H1 (cell line): ENCODE results near the gene PRR7. TPM values are rescaled to one million over a fixed set of nuclear protein-coding genes. Genes with fewer than 3 reads are reported as not detected.

Source experiments
- CTCF ChIA-PET: fragments of 300-600 bp; sonication (Branson Sonifier 250); formaldehyde crosslinking; loops from one replicate; lab custom pipeline; 2021; ENCODE audit not compliant: partially characterized antibody; lab: Charles Lee
- POLR2A ChIA-PET: fragments of 300-600 bp; sonication (Branson Sonifier 250); formaldehyde crosslinking; loops from one replicate; lab custom pipeline; 2021; ENCODE audit warnings: inconsistent platforms; ENCODE audit not compliant: partially characterized antibody; lab: Charles Lee
- DNase-seq, 2 experiments: peaks; one replicate each; pipeline versions ENCODE4 v3.0.0 to v3.0.0-alpha.2; 2010 to 2022; ENCODE audit warnings: low spot score in 2 of 2, low read depth in 1 of 2, mixed read lengths in 1 of 2
- FAIRE-seq: peaks from 2 replicates; lab custom pipeline; 2011; peaks lifted over from hg19 to GRCh38; lab: Jason Lieb, UNC
- H2AFZ ChIP-seq: 2 replicates; pipeline ENCODE4 v1.8.1; 2012; ENCODE audit warnings: low read length, inconsistent platforms
- H2AK5ac ChIP-seq: 2 replicates; pipeline ENCODE4 v1.6.1; 2013; ENCODE audit warnings: low read depth, low read length
- H2BK120ac ChIP-seq: replicated peaks from 2 replicates; pipeline ENCODE3; 2013; ENCODE audit warnings: low read depth, low read length, inconsistent platforms
- H2BK12ac ChIP-seq: 2 replicates; pipeline ENCODE4 v1.6.1; 2013; ENCODE audit warnings: low read depth, low read length
- H2BK15ac ChIP-seq: 2 replicates; pipeline ENCODE4 v1.6.1; 2013; ENCODE audit warnings: low read length
- H2BK20ac ChIP-seq: 2 replicates; pipeline ENCODE4 v1.6.1; 2013; ENCODE audit warnings: low read length
- H2BK5ac ChIP-seq: 2 replicates; pipeline ENCODE4 v1.6.1; 2013; ENCODE audit warnings: low read depth, low read length
- H3K14ac ChIP-seq: 2 replicates; pipeline ENCODE4 v1.6.1; 2013; ENCODE audit warnings: inconsistent platforms; ENCODE audit not compliant: insufficient read length
- H3K18ac ChIP-seq: 2 replicates; pipeline ENCODE4 v1.6.1; 2013; ENCODE audit warnings: low read length; ENCODE audit errors: extremely low read depth
- H3K23ac ChIP-seq: 2 replicates; pipeline ENCODE4 v1.6.1; 2013; ENCODE audit warnings: inconsistent platforms; ENCODE audit not compliant: insufficient read length
- H3K23me2 ChIP-seq: 2 replicates; pipeline ENCODE4 v1.6.1; 2013; ENCODE audit warnings: low read depth, low read length
- H3K27ac ChIP-seq: 2 replicates; pipeline ENCODE4 v1.6.1; 2011; ENCODE audit warnings: low read depth, low read length, inconsistent platforms
- H3K27me3 ChIP-seq, 4 experiments: replicated peaks in 1 of 4; 1 replicate in 1 of 4; 2 replicates in 3 of 4; pipeline versions ENCODE4 v1.6.1 to v1.8.1; 2011 to 2013; ENCODE audit warnings: low read length in 3 of 4, mild to moderate bottlenecking in 3 of 4, inconsistent platforms in 2 of 4, mixed read lengths in 2 of 4, moderate library complexity in 1 of 4; ENCODE audit not compliant: control insufficient read depth in 3 of 4, insufficient read depth in 3 of 4; ENCODE audit errors: extremely low read depth in 1 of 4
- H3K36me3 ChIP-seq, 4 experiments: 2 replicates each; pipeline versions ENCODE4 v1.6.1 to v1.8.1; 2011 to 2013; ENCODE audit warnings: mild to moderate bottlenecking in 4 of 4, low read length in 3 of 4, moderate library complexity in 2 of 4, control low read depth in 1 of 4, inconsistent platforms in 1 of 4; ENCODE audit not compliant: insufficient read depth in 4 of 4, control insufficient read depth in 2 of 4
- H3K4ac ChIP-seq: replicated peaks from 2 replicates; pipeline ENCODE3; 2013; ENCODE audit warnings: low read length, low read depth, mixed read lengths, inconsistent platforms; ENCODE audit not compliant: insufficient read length
- H3K4me1 ChIP-seq, 4 experiments: replicated peaks in 1 of 4; 1 replicate in 1 of 4; 2 replicates in 3 of 4; pipeline versions ENCODE4 v1.6.1 to v1.8.1; 2011 to 2013; ENCODE audit warnings: low read length in 3 of 4, inconsistent platforms in 2 of 4, mixed read lengths in 1 of 4; ENCODE audit not compliant: insufficient read depth in 4 of 4, control insufficient read depth in 3 of 4
- H3K4me2 ChIP-seq, 2 experiments: 2 replicates each; pipeline versions ENCODE4 v1.6.1 to v1.8.1; 2011 to 2013; ENCODE audit warnings: low read depth in 2 of 2, low read length in 2 of 2, control low read depth in 1 of 2, inconsistent platforms in 1 of 2, mild to moderate bottlenecking in 1 of 2; ENCODE audit not compliant: insufficient read depth in 1 of 2
- H3K4me3 ChIP-seq, 4 experiments: fragments of 200-600, 300-600 bp in 1 of 4; sonication (generic), shearing (Covaris generic), sonication (Bioruptor Twin) in 1 of 4; 2 replicates each; pipeline versions ENCODE4 v1.5.1 to v1.8.1; 2011 to 2016; ENCODE audit warnings: low read length in 4 of 4, low read depth in 3 of 4, control low read depth in 2 of 4, inconsistent platforms in 2 of 4, mild to moderate bottlenecking in 2 of 4, mixed read lengths in 1 of 4, moderate library complexity in 1 of 4; ENCODE audit not compliant: insufficient read depth in 2 of 4; ENCODE audit errors: extremely low read depth in 1 of 4
- H3K56ac ChIP-seq: replicated peaks from 2 replicates; pipeline ENCODE3; 2013; ENCODE audit warnings: low read depth, mild to moderate bottlenecking, mixed read lengths, low read length, inconsistent platforms; ENCODE audit not compliant: insufficient read length
- H3K79me1 ChIP-seq: 2 replicates; pipeline ENCODE4 v1.6.1; 2013; ENCODE audit warnings: low read depth, low read length, control low read depth
- H3K79me2 ChIP-seq, 2 experiments: 2 replicates each; pipeline versions ENCODE4 v1.6.1 to v1.8.1; 2012 to 2013; ENCODE audit warnings: low read length in 2 of 2, mild to moderate bottlenecking in 2 of 2, inconsistent platforms in 1 of 2; ENCODE audit not compliant: insufficient read depth in 2 of 2, control insufficient read depth in 1 of 2
- H3K9ac ChIP-seq, 4 experiments: replicated peaks in 1 of 4; 1 replicate in 1 of 4; 2 replicates in 3 of 4; pipeline versions ENCODE4 v1.6.1 to v1.8.1; 2011 to 2013; ENCODE audit warnings: low read depth in 3 of 4, low read length in 3 of 4, control low read depth in 2 of 4, mild to moderate bottlenecking in 2 of 4, moderate library complexity in 2 of 4, inconsistent platforms in 1 of 4; ENCODE audit errors: extremely low read depth in 1 of 4
- H3K9me3 ChIP-seq, 2 experiments: 2 replicates each; pipeline versions ENCODE4 v1.6.1 to v1.8.1; 2012 to 2013; ENCODE audit warnings: mild to moderate bottlenecking in 2 of 2, moderate library complexity in 2 of 2, control low read depth in 1 of 2, inconsistent platforms in 1 of 2, low read depth in 1 of 2, low read length in 1 of 2, mixed read lengths in 1 of 2; ENCODE audit not compliant: insufficient read depth in 2 of 2
- H4K20me1 ChIP-seq, 2 experiments: replicated peaks in 1 of 2; 2 replicates each; pipeline versions ENCODE3 to v1.8.1; 2011 to 2013; ENCODE audit warnings: inconsistent platforms in 2 of 2, low read length in 2 of 2, mild to moderate bottlenecking in 1 of 2; ENCODE audit not compliant: insufficient read depth in 2 of 2, control insufficient read depth in 1 of 2
- H4K5ac ChIP-seq: 2 replicates; pipeline ENCODE4 v1.6.1; 2013; ENCODE audit warnings: low read length, low read depth, mixed read lengths, inconsistent platforms; ENCODE audit not compliant: insufficient read length
- H4K8ac ChIP-seq: 2 replicates; pipeline ENCODE4 v1.8.0; 2013; ENCODE audit warnings: mild to moderate bottlenecking, moderate library complexity, low read length, inconsistent platforms; ENCODE audit not compliant: insufficient read depth; ENCODE audit errors: extremely low read depth
- H4K91ac ChIP-seq: replicated peaks from 2 replicates; pipeline ENCODE3; 2013; ENCODE audit warnings: low read length, mixed read lengths, inconsistent platforms; ENCODE audit not compliant: insufficient read length
- BRCA1 ChIP-seq: IDR thresholded peaks from 2 replicates; pipeline ENCODE4 v1.6.1; 2012; ENCODE audit warnings: low read depth, low read length, improper control_type of control experiment
- EP300 ChIP-seq, 2 experiments: IDR thresholded peaks; 1 replicate in 1 of 2; 2 replicates in 1 of 2; pipeline ENCODE4 v1.6.1; 2011 to 2012; ENCODE audit warnings: low read depth in 2 of 2, low read length in 2 of 2, mild to moderate bottlenecking in 2 of 2, borderline replicate concordance in 1 of 2, inconsistent platforms in 1 of 2, moderate library complexity in 1 of 2
- FOSL1 ChIP-seq: IDR thresholded peaks from 2 replicates; pipeline ENCODE4 v1.6.1; 2011; ENCODE audit warnings: mild to moderate bottlenecking, low read depth, low read length, moderate library complexity; ENCODE audit not compliant: insufficient read depth
- MAFK ChIP-seq: IDR thresholded peaks from 2 replicates; pipeline ENCODE4 v1.6.1; 2012; ENCODE audit warnings: low read depth, mild to moderate bottlenecking, improper control_type of control experiment, low read length
- NANOG ChIP-seq: IDR thresholded peaks from 2 replicates; pipeline ENCODE4 v1.6.1; 2011; ENCODE audit warnings: low read length, low read depth, mild to moderate bottlenecking, inconsistent platforms; ENCODE audit not compliant: insufficient read depth, poor library complexity, severe bottlenecking
- RFX5 ChIP-seq: IDR thresholded peaks from 2 replicates; pipeline ENCODE4 v1.6.1; 2011; ENCODE audit warnings: low read depth, low read length, improper control_type of control experiment, borderline replicate concordance
- RNF2 ChIP-seq: fragments of 200-900, 300-1000 bp; sonication (generic); IDR thresholded peaks from 2 replicates; pipeline ENCODE4 v1.7.1; 2016; ENCODE audit warnings: borderline replicate concordance, low read depth, mild to moderate bottlenecking, antibody characterized with exemption, low read length; ENCODE audit not compliant: poor library complexity, severe bottlenecking; ENCODE audit errors: missing control alignments
- TCF12 ChIP-seq: IDR thresholded peaks from 2 replicates; pipeline ENCODE4 v1.6.1; 2011; ENCODE audit warnings: low read depth, mild to moderate bottlenecking, low read length
- TEAD4 ChIP-seq: IDR thresholded peaks from 2 replicates; pipeline ENCODE4 v1.6.1; 2012; ENCODE audit warnings: low read depth, low read length, inconsistent platforms, mixed read lengths
- WGBS, 2 experiments: shearing (Covaris generic) in 1 of 2; methylation state at CpG; one replicate each; pipeline versions ENCODE4 v1.1.6 to v1.1.7; 2013 to 2015; ENCODE audit warnings: low lambda C conversion rate in 2 of 2, mixed read lengths in 2 of 2, inconsistent platforms in 1 of 2, low coverage in 1 of 2, missing lambda C conversion rate in 1 of 2; ENCODE audit not compliant: insufficient replicate concordance in 2 of 2, insufficient coverage in 1 of 2, insufficient read length in 1 of 2; ENCODE audit errors: extremely low coverage in 1 of 2, missing lambda C conversion rate in 1 of 2; 5-methylcytosine and 5-hydroxymethylcytosine counted together
- polyA plus RNA-seq, 7 experiments: library from polyadenylated mRNA; depleted of rRNA in 3 of 7; stranded (reverse) in 5 of 7; unstranded in 2 of 7; fragments of >200 nt in 5 of 7; fragments of 200-250 nt in 2 of 7; gene quantifications; 1 replicate in 5 of 7; 2 replicates in 1 of 7; 4 replicates in 1 of 7; pipeline versions ENCODE4 v1.2.1 to v1.2.3, GENCODE V29; 2011 to 2013; ENCODE audit warnings: missing spikeins in 2 of 7, mixed read lengths in 2 of 7
- total RNA-seq: library from RNA; stranded (reverse); fragmentation: NEBNext Ultra II Directional; extraction: Animal tissue kit (Norgen Biotek cat#: 25700); gene quantifications from 2 replicates; pipeline ENCODE4 v1.2.1, GENCODE V29; 2021

Gene PRR7
- total and polyA plus RNA-seq, 2 of the 8 experiments (the other 6 are each of a cell fraction or from before 2014, with no cell fraction given): 8.0 to 11.8 TPM

DNA sequence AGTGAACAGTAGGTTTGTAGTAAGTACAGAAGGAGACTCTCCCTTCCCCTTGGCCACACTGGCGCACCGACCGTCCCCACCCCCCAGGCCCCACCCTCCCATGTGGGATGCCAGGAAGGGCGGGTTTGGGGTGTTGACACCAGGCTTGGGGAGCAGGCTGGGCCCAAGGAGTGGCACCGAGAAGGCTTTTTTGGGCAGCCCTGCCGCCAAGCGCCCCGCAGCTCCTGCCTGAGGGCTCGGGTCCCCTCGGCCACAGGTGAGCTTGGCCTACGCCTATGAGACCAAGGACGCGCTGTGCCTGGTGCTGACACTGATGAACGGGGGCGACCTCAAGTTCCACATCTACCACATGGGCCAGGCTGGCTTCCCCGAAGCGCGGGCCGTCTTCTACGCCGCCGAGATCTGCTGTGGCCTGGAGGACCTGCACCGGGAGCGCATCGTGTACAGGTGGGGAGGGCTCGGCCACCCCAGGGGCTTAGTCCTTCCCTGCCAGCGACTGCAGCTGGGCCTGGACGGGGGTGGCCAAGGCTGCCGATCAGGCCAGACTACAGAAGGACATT is 12.9 kb upstream of the PRR7 start:
- no peak overlapping the region for H3K9ac ChIP-seq
- no peak overlapping the region for H3K4me3 ChIP-seq
- no peak overlapping the region for H2AFZ ChIP-seq
- no peak overlapping the region for H2BK120ac ChIP-seq
- FAIRE-seq: no peak
- no peak overlapping the region for H2BK20ac ChIP-seq
- H3K79me1 ChIP-seq: peaks cover 7% of the 10 kb centered on the region; the same call in 1 of the 2 replicates
- CTCF ChIA-PET: interaction anchor here (0.6 to 5.3 kb wide), 6 partner anchors 10 to 124 kb away, joined by 3 to 34 read pairs (median 4); no protein-coding TSS in a partner anchor
- POLR2A ChIA-PET: interaction anchor here (0.6 to 24.2 kb wide), 5 partner anchors 10 to 61 kb away, joined by 3 to 460 read pairs (median 7); partner anchors contain the start of genes GRK6 and PRR7
- no peaks in the 10 kb centered on the region for H3K23me2 ChIP-seq
- 0 out of 7 replicates have a peak, but pooled peaks cover 0 to 4% (median 0%) of the 10 kb centered on the region in 4 experiments for H3K4me1 ChIP-seq
- H3K9me3 ChIP-seq: no peaks in the 10 kb centered on the region
- peaks cover 11 to 18% of the 10 kb centered on the region in 2 experiments for H4K20me1 ChIP-seq
- H2AK5ac ChIP-seq: no peak overlapping the region
- WGBS, 2 experiments: 94% methylated on average over 26 of the region's 29 CpGs; no CpG with 5 or more reads in 1 of the 2 experiments
- H3K27ac ChIP-seq: no peak overlapping the region
- peaks cover 0 to 8% of the 10 kb centered on the region in 2 experiments; a peak in 1 of 4 replicates for H3K79me2 ChIP-seq
- H2BK5ac ChIP-seq: no peak overlapping the region
- H3K4me2 ChIP-seq: no peak overlapping the region
- H3K27me3 ChIP-seq: no peaks in the 10 kb centered on the region
- H4K5ac ChIP-seq: no peak overlapping the region
- DNase-seq: no peak
- H3K18ac ChIP-seq: no peak overlapping the region
- H4K91ac ChIP-seq: no peak overlapping the region
- TF ChIP-seq RNF2: no peak
- no peak for TF ChIP-seq TCF12
- no peak for TF ChIP-seq RFX5
- no peak for TF ChIP-seq MAFK
- no peak for TF ChIP-seq BRCA1
- TF ChIP-seq TEAD4: no peak
- TF ChIP-seq EP300 (IDR thresholded peaks at IDR 0.05; ENCODE audit: borderline replicate concordance in 1 of 2, low read depth in 2 of 2, low read length in 2 of 2): no peak
- no peak for TF ChIP-seq NANOG
- TF ChIP-seq FOSL1: no peak
- H2BK12ac ChIP-seq: no peak overlapping the region
- H3K4ac ChIP-seq: no peak overlapping the region
- peaks cover 7 to 46% (median 29%) of the 10 kb centered on the region in 4 experiments; a peak in 6 of 8 replicates for H3K36me3 ChIP-seq
- H3K23ac ChIP-seq: no peak overlapping the region
- H3K14ac ChIP-seq: no peak overlapping the region
- peak overlapping the region; percentile 25; the same call in 1 of the 2 replicates for H4K8ac ChIP-seq
- no peak overlapping the region for H2BK15ac ChIP-seq
- H3K56ac ChIP-seq: no peak overlapping the region
